HepG2 (cell line): Measurements from ENCODE around the gene SAE1. TPM values are rescaled to one million over a fixed set of nuclear protein-coding genes. Genes with fewer than 3 reads are reported as not detected.

ENCODE experiments used
- CHD2 ChIP-seq: IDR thresholded peaks from 2 replicates; pipeline ENCODE4 v1.6.1; 2011; ENCODE audit warnings: low read depth, low read length, improper control_type of control experiment
- GPBP1L1 ChIP-seq: sonication (generic); formaldehyde crosslinking; IDR thresholded peaks from 2 replicates; pipeline ENCODE4 v1.5.0; 2020; ENCODE audit warnings: mild to moderate bottlenecking, missing genetic modification reagents
- HINFP ChIP-seq: sonication (generic); formaldehyde crosslinking; IDR thresholded peaks from 2 replicates; pipeline ENCODE4 v1.4.0; 2020; ENCODE audit warnings: low read depth, mild to moderate bottlenecking, missing genetic modification reagents
- MEF2D ChIP-seq: sonication (generic); formaldehyde crosslinking; IDR thresholded peaks from 2 replicates; pipeline ENCODE4 v1.5.1; 2020; ENCODE audit warnings: mild to moderate bottlenecking, missing genetic modification reagents
- SRF ChIP-seq: IDR thresholded peaks from 2 replicates; pipeline ENCODE4 v1.6.1; 2011; ENCODE audit warnings: mild to moderate bottlenecking, low read depth, low read length, moderate library complexity
- ZGPAT ChIP-seq: IDR thresholded peaks from 2 replicates; pipeline ENCODE4 v1.6.1; 2016; ENCODE audit warnings: mild to moderate bottlenecking
- ZMYM2 ChIP-seq: sonication (generic); formaldehyde crosslinking; IDR thresholded peaks from 2 replicates; pipeline ENCODE4 v1.8.0; 2022; ENCODE audit warnings: mild to moderate bottlenecking, missing genetic modification reagents
- ZNF234 ChIP-seq: sonication (generic); formaldehyde crosslinking; conservative IDR thresholded peaks from 2 replicates; pipeline ENCODE4 v1.5.1; 2020; ENCODE audit warnings: mild to moderate bottlenecking, missing genetic modification reagents
- ZNF407 ChIP-seq: sonication (generic); formaldehyde crosslinking; IDR thresholded peaks from one replicate; pipeline ENCODE4 v1.5.1; 2020; ENCODE audit warnings: mild to moderate bottlenecking, missing genetic modification reagents; ENCODE audit errors: not compliant biosample characterization
- ZNF430 ChIP-seq: sonication (generic); formaldehyde crosslinking; IDR thresholded peaks from 2 replicates; pipeline ENCODE4 v1.9.0; 2021; ENCODE audit warnings: mild to moderate bottlenecking, missing genetic modification reagents
- ZNF44 ChIP-seq: sonication (generic); formaldehyde crosslinking; IDR thresholded peaks from 2 replicates; pipeline ENCODE4 v1.5.1; 2020; ENCODE audit warnings: mild to moderate bottlenecking, missing genetic modification reagents
- ZNF598 ChIP-seq: sonication (generic); formaldehyde crosslinking; IDR thresholded peaks from 2 replicates; pipeline ENCODE4 v1.5.1; 2020; ENCODE audit warnings: mild to moderate bottlenecking, missing genetic modification reagents, borderline replicate concordance
- ZNF605 ChIP-seq: sonication (generic); formaldehyde crosslinking; IDR thresholded peaks from 2 replicates; pipeline ENCODE4 v1.8.0; 2022; ENCODE audit warnings: mild to moderate bottlenecking, missing genetic modification reagents
- ZNF691 ChIP-seq: sonication (generic); formaldehyde crosslinking; IDR thresholded peaks from 2 replicates; pipeline ENCODE4 v1.4.0; 2020; ENCODE audit warnings: missing genetic modification reagents, low read depth, mild to moderate bottlenecking, borderline replicate concordance
- ZSCAN30 ChIP-seq: sonication (generic); formaldehyde crosslinking; IDR thresholded peaks from 2 replicates; pipeline ENCODE4 v1.5.0; 2020; ENCODE audit warnings: mild to moderate bottlenecking, missing genetic modification reagents
- polyA plus RNA-seq, 8 experiments: library from polyadenylated mRNA; depleted of rRNA in 3 of 8; stranded (reverse) in 7 of 8; unstranded in 1 of 8; fragments of >200 nt; fragmentation: Illumina TruSeq in 4 of 8; extraction: Trizol in 4 of 8; gene quantifications; 2 replicates each; pipeline versions ENCODE4 v1.2.1 to v1.2.3, GENCODE V29; 2011 to 2016; ENCODE audit warnings: low read depth in 4 of 8, missing spikeins in 1 of 8, mixed read lengths in 1 of 8; ENCODE audit not compliant: insufficient read depth in 1 of 8
- total RNA-seq, 5 experiments: library from RNA; depleted of rRNA; stranded (reverse); fragments of >200 nt; fragmentation: Illumina TruSeq; extraction: Trizol; gene quantifications; 2 replicates each; pipeline ENCODE4 v1.2.3, GENCODE V29; 2016; ENCODE audit warnings: low read depth in 1 of 5

Gene SAE1
- total and polyA plus RNA-seq, 2 of the 13 experiments (the other 11 are each of a cell fraction or from before 2014, with no cell fraction given), result 87.6 to 197 TPM

- TF ChIP-seq ZNF44 (CRISPR knock-in tag), result 0 out of 2 replicates have a peak, but pooled peaks have one; percentile 71
- no peak for TF ChIP-seq GPBP1L1 (CRISPR knock-in tag)
- no peak for TF ChIP-seq ZNF598 (CRISPR knock-in tag)
- TF ChIP-seq ZGPAT (CRISPR knock-in tag), result 0 out of 2 replicates have a peak, but pooled peaks have one; percentile 67
- peak; percentile 88 for TF ChIP-seq ZNF407 (CRISPR knock-in tag)
- no peak for TF ChIP-seq ZMYM2 (CRISPR knock-in tag)
- TF ChIP-seq ZNF691 (CRISPR knock-in tag), result peak; percentile 73; the same call in 1 of the 2 replicates
- 0 out of 2 replicates have a peak, but pooled peaks have one; percentile 72 for TF ChIP-seq ZNF605 (CRISPR knock-in tag)
- no peak for TF ChIP-seq MEF2D (CRISPR knock-in tag)
- TF ChIP-seq ZSCAN30 (CRISPR knock-in tag), result no peak
- peak; percentile 54; the same call in 1 of the 2 replicates for TF ChIP-seq HINFP (CRISPR knock-in tag)
- TF ChIP-seq CHD2, result no peak; the same call in 1 of the 2 replicates
- TF ChIP-seq ZNF234 (CRISPR knock-in tag), result no peak
- peak; percentile 84 for TF ChIP-seq SRF
- 0 out of 2 replicates have a peak, but pooled peaks have one; percentile 43 for TF ChIP-seq ZNF430 (CRISPR knock-in tag)
These were observed at the start of gene SAE1 (continued) for GRCh38 chr19:47130589-47131227.
